HG03378 (cell line): ENCODE results near the gene GPSM3.
"Not testable (repeated sequence)": the region's sequence is repeated elsewhere in the genome, so short reads cannot be mapped to it uniquely, and the experiment has no call there.

Source experiments
- ATAC-seq: cut with Tn5 transposase; IDR thresholded peaks from one replicate; pipeline ENCODE4 v1.9.1; 2021; ENCODE audit warnings: mild to moderate bottlenecking, moderate library complexity; ENCODE audit not compliant: unreplicated experiment

GPSM3 gene

GRCh38 chr6:32152769-32153563 lies 39.5 kb downstream of the GPSM3 start:
- ATAC-seq = no peak

DNA sequence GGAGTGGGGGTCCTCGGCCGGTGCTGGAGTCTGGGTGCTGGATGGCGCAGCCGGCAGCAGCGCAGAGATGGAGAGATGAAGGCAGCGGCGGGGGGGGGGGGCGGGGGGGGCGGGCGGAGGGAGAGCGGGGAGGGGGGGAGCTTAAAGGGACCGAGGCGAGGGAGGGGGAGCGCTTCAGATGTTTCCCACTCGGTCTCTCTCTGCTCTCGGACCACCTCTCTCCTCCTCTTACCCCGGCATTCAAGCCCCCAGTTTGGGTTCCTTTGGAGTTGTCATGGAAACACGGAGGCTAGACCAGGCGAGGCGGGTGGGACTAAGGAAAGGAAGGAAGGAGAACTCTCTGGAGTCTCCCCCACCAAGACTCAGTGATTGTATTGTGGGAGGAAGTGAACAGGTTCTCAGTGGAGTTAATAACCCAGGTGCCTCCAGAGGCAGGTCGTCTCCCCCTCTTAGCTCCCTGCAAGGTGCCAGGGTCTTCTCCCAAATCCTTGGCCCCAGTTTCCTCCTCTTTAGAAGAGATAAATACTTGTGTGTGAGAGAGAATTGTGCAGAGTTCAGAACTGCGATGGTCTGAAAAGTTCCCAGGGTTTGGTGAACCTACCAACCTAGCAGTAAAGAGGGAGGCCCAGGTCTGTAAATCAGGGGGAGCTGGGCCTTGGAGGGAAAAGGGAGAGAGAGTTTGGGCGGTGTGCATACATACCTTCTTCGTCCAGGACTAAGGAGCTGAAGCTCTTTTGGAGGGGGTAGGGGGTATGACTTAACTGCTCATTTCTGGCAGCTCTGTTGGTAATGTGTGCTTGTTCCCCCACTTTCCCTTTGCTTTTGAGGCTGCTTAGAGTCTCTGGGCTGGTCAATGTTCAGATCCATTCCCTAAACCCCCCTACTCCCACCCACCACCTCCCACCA lies 40.3 kb downstream of the GPSM3 start, which contains the start of gene PRRT1:
PRRT1 (minus strand) TSS at position 77 of the 906 bp plus-strand sequence. CDS start 112 bp downstream, outside the sequence.
- ATAC-seq = no peak

DNA sequence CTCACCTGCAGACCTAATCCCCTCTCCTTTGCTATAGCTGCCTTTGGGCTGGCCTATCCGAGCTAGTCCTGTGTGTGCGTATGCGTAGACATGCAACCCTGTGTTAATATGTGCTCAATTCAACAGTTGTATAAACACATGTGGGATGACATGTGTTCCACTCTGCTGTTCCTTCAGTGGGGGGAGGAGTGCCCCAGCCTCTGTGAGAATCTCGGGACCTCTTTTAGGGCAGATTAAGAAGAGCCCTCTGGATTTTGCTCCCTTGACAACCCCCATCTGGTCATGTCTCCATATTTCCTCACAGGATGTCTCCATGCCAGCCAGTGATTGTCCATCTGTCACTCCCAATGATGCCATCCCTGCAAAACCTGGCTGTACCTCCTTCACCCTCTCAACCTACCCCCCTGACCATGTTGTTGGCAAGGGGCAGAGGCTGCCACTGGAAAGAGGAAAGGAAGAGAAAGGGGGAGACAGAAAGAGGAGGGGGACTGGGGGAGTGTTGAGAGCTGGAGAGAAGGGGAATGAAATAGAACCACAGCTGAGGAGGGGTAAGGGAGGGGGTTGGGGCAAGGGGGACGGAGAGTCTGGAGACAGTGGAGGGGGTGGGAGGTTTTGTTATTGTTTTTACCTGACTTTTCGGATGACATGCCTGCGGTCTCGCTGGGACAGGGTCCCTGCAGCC lies 41.1 kb downstream of the GPSM3 start:
- ATAC-seq = no peak

DNA sequence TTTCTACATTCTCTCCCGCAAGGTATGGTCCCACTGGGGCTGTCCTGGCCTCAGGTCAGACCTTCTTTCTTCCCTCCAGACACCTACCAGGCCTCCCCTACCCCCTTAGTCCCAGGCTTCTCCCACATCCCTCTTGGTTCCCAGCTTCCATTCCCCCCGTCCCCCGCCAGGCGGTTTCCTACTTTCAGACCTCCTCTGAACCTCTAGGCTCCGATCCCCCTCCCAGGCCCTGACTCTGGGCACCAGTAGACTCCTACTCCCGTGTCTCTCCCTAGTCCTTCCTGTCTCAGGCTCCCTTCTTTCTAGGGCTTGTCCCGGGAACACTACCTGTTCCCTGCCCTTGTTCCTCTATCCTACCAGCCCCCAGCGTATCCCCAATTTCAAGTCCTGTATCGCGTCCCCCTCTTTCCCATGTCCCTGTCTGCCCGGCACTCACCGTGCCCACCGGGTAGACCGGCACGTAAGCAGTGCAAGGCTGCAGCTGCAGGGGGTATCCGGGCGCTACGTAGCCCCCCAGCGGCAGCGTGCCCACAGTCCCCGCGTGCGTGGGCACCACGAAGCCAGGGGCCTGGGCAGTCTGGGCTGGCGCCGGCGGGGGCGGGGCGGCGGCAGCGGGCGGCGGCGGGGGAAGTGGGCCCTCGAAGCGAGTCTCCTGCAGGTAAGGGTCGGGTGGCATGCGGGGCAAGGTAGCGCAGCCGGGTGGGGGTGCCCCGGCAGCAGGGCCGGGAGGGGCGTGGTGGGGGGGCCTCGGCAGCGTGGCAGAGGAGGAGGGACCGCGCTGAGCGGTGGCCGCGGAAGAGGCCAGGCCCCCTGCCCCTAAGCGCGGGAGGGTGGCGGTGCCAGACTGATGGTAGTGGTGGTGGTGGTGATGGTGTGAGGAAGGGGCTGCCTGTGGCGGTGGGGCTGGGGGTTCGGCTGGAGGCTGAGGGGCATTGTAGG lies 42.2 kb downstream of the GPSM3 start:
- ATAC-seq = no peak

- no peak for ATAC-seq
Measured at GRCh38 chr6:32149092-32149755, 43.2 kb downstream of the GPSM3 start.

GRCh38 chr6:32148289-32149091 lies 44.0 kb downstream of the GPSM3 start:
- no peak for ATAC-seq

- ATAC-seq = no peak
Measured at GRCh38 chr6:32147401-32148132, 44.9 kb downstream of the GPSM3 start.

DNA sequence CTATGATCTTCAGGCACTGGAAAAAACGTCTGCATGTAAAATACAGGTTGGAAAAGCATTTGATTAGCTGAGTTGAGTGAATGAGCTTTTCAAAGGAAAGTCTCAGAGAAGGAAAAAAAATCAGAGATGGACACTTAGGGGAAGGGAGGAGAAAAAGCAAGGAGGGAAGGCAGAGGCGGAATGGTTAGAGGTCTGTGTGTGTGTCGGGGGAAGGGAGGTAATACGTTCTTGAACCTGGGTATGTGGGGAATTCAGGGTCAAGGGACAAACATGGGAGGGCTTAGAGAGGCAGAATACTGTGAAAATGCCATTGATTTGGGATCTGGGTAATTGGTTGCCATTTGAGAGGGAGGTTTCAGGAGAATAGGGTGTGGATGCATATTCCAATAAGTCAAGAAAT lies 45.8 kb downstream of the GPSM3 start:
- no peak for ATAC-seq

- no peak for ATAC-seq
Measured at GRCh38 chr6:32146287-32146686, 46.2 kb downstream of the GPSM3 start.

GRCh38 chr6:32144238-32144637 lies 48.2 kb downstream of the GPSM3 start:
- ATAC-seq = not testable (repeated sequence)
